ENCODE results near the gene STARD7. TPM values are rescaled to one million over a fixed set of nuclear protein-coding genes. Genes with fewer than 3 reads are reported as not detected.

STARD7 gene
- total RNA-seq, 4 donors from 2014 or later = 77.3 to 111 (median 85.0) TPM

GRCh38 chr2:96209011-96209728, 543 bp upstream of the STARD7 start:
- no peak for DNase-seq (ENCODE audit: low spot score in 2 of 2)

GRCh38 chr2:96207774-96208142, 869 bp downstream of the STARD7 start:
- peaks cover 0 to 59% (median 49%) of the 10 kb centered on the region in 4 donors for H3K4me1 ChIP-seq
- peak overlapping the region; percentile 79 to 94 (median 91) for H3K27ac ChIP-seq
- H3K9me3 ChIP-seq = no peaks in the 10 kb centered on the region
- WGBS, 2 donors = 0 to 1% methylated on average over 12 of the region's 12 CpGs
- peak overlapping the region; percentile 72 to 85 (median 75) for H3K4me3 ChIP-seq
- TF ChIP-seq POLR2A (IDR thresholded peaks at IDR 0.05) (no peak), EP300 (IDR thresholded peaks at IDR 0.05) (no peak), CTCF (IDR thresholded peaks at IDR 0.05) (no peak)
- DNase-seq (ENCODE audit: low spot score in 2 of 2) = no peak
- no peaks in the 10 kb centered on the region for H3K27me3 ChIP-seq
- H3K36me3 ChIP-seq = no peaks in the 10 kb centered on the region

More at GRCh38 chr2:96209011-96209728, 543 bp upstream of the STARD7 start:
- Histone ChIP-seq H3K36me3 (no peaks in the 10 kb centered on the region), H3K27ac (peak overlapping the region; percentile 79 to 94 (median 91)), H3K4me3 (peak overlapping the region; percentile 72 to 85 (median 75)), H3K27me3 (no peaks in the 10 kb centered on the region), H3K4me1 (peaks cover 0 to 44% (median 35%) of the 10 kb centered on the region in 4 donors), H3K9me3 (no peaks in the 10 kb centered on the region)
- WGBS, 2 donors = 10 to 11% methylated on average over 9 to 14 of the region's 21 CpGs
- TF ChIP-seq POLR2A (IDR thresholded peaks at IDR 0.05) (no peak), CTCF (IDR thresholded peaks at IDR 0.05) (no peak), EP300 (IDR thresholded peaks at IDR 0.05) (no peak)

GRCh38 chr2:96207073-96207773, 1.4 kb downstream of the STARD7 start:
- H3K4me1 ChIP-seq = peaks cover 0 to 64% (median 54%) of the 10 kb centered on the region in 4 donors
- H3K9me3 ChIP-seq = no peaks in the 10 kb centered on the region
- no peak for DNase-seq (ENCODE audit: low spot score in 2 of 2)
- TF ChIP-seq CTCF (IDR thresholded peaks at IDR 0.05) (no peak), EP300 (IDR thresholded peaks at IDR 0.05) (no peak), POLR2A (IDR thresholded peaks at IDR 0.05) (no peak)
- 13 to 14% methylated on average over 11 of the region's 11 CpGs for WGBS, 2 donors
- H3K27ac ChIP-seq = peak overlapping the region; percentile 79 to 94 (median 91)
- H3K27me3 ChIP-seq = no peaks in the 10 kb centered on the region
- no peaks in the 10 kb centered on the region for H3K36me3 ChIP-seq
- peak overlapping the region; percentile 72 to 85 (median 75) for H3K4me3 ChIP-seq

DNA sequence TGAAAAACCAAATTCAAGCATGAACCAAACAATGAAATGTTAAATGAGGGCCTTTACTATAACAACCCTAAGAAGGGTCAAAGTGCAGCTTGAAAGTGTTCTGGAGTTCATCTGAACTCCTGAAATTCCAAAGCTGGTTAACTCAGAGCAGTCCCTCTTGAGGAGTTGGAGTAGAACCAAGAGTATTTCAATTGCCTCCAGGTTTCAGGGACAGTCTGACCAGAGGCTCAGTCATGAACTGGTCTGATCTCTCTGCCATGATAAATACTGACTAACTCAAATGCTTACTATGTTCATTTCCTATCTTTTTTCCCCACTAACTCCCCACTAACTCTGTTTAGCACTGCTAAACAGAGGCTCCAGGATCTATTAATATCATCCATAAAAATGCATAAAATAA, 2.7 kb downstream of the STARD7 start:
- H3K36me3 ChIP-seq = no peaks in the 10 kb centered on the region
- H3K4me3 ChIP-seq = no peak overlapping the region
- peak overlapping the region in 3 of 4 donors; percentile 30 to 66 (median 47) for H3K27ac ChIP-seq
- H3K9me3 ChIP-seq = no peaks in the 10 kb centered on the region
- H3K27me3 ChIP-seq = no peaks in the 10 kb centered on the region
- DNase-seq (ENCODE audit: low spot score in 2 of 2) = no peak
- TF ChIP-seq POLR2A (IDR thresholded peaks at IDR 0.05) (no peak), CTCF (IDR thresholded peaks at IDR 0.05) (no peak), EP300 (IDR thresholded peaks at IDR 0.05) (no peak)
- H3K4me1 ChIP-seq = peaks cover 0 to 77% (median 62%) of the 10 kb centered on the region in 4 donors

Data from tibial nerve (tissue), 4 donors.